Superior temporal gyrus (tissue), 1 donor: ENCODE measurements around the gene SHROOM1.

ENCODE experiments used
- DNase-seq: peaks from one replicate; pipeline ENCODE4 v3.0.0-alpha.2; 2016; ENCODE audit errors: extremely low spot score

Gene SHROOM1

GRCh38 chr5:132776938-132777208, 53.6 kb downstream of the SHROOM1 start:
- no peak for DNase-seq

- no peak for DNase-seq
Observed at GRCh38 chr5:132776131-132776937, 54.1 kb downstream of the SHROOM1 start.

- DNase-seq, result no peak
Observed at GRCh38 chr5:132775476-132775961, 54.9 kb downstream of the SHROOM1 start.

DNA sequence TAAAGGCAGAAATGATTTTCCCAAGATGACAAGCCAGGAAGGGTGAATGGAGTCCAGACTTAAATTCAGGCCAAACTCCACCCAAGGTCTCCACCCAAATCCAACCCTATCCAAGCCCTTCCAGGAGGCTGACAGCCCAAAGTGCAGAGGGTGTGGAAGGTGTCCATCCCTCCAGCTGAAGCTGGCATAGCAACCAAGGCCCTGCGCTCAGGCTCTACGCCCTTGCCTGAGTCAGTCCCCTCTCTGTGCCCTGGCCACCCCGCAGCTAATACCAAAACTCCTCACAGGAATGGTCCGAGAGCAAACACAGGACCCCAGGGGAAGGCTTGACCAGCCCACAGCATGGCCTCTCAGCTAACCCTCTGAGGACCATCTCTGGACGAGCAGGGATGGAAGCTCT, 55.6 kb downstream of the SHROOM1 start:
- no peak for DNase-seq

DNA sequence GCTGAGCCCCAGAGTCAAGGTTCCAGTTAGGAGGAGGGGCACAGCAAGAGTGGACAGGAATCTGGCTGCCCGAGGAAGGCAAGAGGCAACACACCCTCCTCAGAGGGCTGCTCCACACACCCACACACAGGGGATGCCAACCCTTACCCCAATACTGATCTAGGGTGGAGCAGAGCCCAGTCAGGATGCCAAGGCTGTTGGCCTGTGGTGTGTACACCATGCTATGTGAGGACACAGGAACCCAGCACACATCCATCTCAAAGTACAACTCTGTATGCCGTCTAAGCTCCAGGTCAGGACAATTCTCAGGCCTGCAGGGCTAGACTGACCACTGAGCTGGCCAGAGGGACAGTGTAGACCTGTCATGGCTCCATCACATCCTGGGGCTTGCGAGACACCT, 56.0 kb downstream of the SHROOM1 start:
- DNase-seq, result no peak

GRCh38 chr5:132773601-132774355, 56.7 kb downstream of the SHROOM1 start:
- DNase-seq, result peak; percentile 62

DNA sequence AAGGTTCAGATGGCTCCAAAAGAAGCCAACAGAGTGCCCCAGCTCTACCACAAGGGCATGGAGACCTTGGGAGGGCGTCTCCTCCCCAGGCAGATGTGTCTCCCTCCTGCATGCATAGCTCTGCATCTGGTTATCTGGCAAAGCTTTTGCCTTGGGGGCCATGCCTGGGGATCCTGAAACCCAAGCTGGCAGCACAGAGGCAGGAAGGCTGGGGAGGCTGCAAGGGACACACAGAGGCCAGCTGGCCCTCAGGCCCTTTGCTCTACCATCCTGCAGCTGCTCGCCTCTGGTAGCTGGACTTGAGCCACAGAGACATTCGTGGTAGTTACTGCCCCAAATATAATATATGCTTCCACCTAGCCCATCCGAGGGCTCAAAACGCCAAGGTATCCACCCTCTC, 57.3 kb downstream of the SHROOM1 start:
- DNase-seq, result no peak

- DNase-seq, result no peak
Observed at GRCh38 chr5:132772291-132773070, 58.0 kb downstream of the SHROOM1 start.
